ENCODE results near the gene C16orf90.

The C16orf90 gene

GRCh38 chr16:3501783-3502400, 6.6 kb upstream of the C16orf90 start:
- H3K4me3 ChIP-seq (ENCODE audit: low read depth, low read length): peak overlapping the region; percentile 81
- no peak for TF ChIP-seq CTCF (IDR thresholded peaks at IDR 0.05; ENCODE audit: low read depth, low read length)

DNA sequence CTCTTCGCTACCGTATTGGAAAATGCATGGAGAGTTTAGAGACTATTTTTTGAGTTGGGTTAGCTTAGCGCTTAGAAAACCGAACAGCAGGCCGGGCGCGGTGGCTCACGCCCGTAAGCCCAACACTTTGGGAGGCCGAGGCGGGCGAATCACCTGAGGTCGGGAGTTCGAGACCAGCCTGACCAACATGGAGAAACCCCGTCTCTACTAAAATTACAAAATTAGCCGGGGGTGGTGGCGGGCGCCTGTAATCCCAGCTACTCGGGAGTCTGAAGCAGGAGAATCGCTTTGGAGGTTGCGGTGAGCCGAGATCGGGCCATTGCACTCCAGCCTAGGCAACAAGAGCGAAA, 6.1 kb upstream of the C16orf90 start:
- peak overlapping the region; percentile 81 for H3K4me3 ChIP-seq (ENCODE audit: low read depth, low read length)

GRCh38 chr16:3498988-3499387, 3.7 kb upstream of the C16orf90 start:
- TF ChIP-seq CTCF (IDR thresholded peaks at IDR 0.05; ENCODE audit: low read depth, low read length): no peak
- H3K4me3 ChIP-seq (ENCODE audit: low read depth, low read length): no peak overlapping the region

DNA sequence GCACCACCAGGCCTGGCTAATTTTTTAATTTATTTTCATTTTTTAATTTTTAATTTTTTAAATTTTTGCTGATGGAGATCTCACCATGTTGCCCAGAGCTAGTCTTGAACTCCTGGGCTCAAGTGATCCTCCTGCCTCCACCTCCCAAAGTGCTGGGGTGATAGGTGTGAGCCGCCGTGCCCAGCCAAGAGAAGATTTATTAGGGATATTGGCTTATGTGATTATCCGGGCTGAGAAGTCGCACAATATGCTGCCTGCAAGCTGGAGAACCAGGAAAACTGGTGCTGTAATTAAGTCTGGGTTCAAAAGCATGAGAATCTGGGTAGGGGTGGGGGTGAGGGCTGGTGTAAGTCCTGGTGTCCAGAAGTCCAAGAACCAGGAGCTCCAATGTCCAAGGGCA, 2.5 kb upstream of the C16orf90 start:
- TF ChIP-seq CTCF (IDR thresholded peaks at IDR 0.05; ENCODE audit: low read depth, low read length): no peak

DNA sequence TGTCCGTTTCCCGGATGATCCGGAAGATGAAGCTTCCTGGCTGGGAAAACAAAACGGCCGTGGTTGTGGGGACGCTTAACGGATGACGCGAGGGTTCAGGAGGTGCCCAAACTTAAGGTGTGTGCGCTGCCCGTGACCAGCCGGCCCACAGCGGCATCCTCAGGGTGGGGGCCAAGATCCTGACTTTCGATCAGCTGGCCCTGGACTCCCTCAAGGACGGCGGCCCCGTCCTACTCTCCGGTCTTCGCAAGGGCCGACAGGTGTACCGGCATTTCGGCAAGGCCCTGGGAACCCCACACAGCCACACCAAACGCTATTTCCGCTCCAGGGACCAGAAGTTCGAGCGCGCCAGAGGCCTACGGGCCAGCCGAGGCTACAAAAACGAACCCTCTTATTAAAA, 1.1 kb upstream of the C16orf90 start:
- TF ChIP-seq CTCF (IDR thresholded peaks at IDR 0.05; ENCODE audit: low read depth, low read length): no peak
- no peak overlapping the region for H3K4me3 ChIP-seq (ENCODE audit: low read depth, low read length)

More for the DNA sequence above, 2.5 kb upstream of the C16orf90 start:
- H3K4me3 ChIP-seq (ENCODE audit: low read depth, low read length): no peak overlapping the region

- TF ChIP-seq CTCF (IDR thresholded peaks at IDR 0.05; ENCODE audit: low read depth, low read length): no peak
- no peak overlapping the region for H3K4me3 ChIP-seq (ENCODE audit: low read depth, low read length)
Observed at GRCh38 chr16:3494386-3494973, 809 bp downstream of the C16orf90 start.

GRCh38 chr16:3492356-3492755, 2.9 kb downstream of the C16orf90 start:
- H3K4me3 ChIP-seq (ENCODE audit: low read depth, low read length): no peak overlapping the region
- no peak for TF ChIP-seq CTCF (IDR thresholded peaks at IDR 0.05; ENCODE audit: low read depth, low read length)
